Mesenteric fat pad (tissue), 1 donor: ENCODE data around the gene PCYOX1L. TPM values are rescaled to one million over a fixed set of nuclear protein-coding genes. Genes with fewer than 3 reads are reported as not detected.

Source experiments
- DNase-seq: peaks from one replicate; pipeline ENCODE4 v3.0.0-alpha.2; 2020; ENCODE audit warnings: low spot score
- total RNA-seq: library from RNA; stranded (reverse); fragmentation: NEBNext Ultra II Directional; extraction: Animal tissue kit (Norgen Biotek cat#: 25700); gene quantifications from one replicate; pipeline ENCODE4 v1.2.1, GENCODE V29; 2021
- donor health status: DM: yes; HTN: yes; CAD: no.

Gene PCYOX1L
- total RNA-seq, 1 donor from 2014 or later, result 1.9 TPM

DNA sequence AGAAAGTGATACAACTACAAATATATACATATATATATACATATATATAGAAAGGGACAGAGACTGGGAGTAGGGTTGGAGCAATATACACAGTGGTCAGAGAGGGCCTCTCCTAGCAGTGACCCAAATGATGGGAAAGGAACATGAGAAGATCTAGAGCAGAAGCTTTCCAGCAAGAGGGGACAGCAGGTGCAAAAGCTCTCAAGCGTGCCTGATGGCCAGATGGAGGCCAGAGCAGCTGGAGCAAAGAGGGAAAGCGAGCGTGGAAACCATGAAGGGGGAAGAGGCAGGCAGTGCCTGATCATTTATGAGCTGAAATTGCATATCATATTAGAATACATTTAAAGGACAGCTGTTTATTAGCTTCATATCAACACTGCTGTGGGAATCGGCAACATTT lies 20.1 kb upstream of the PCYOX1L start:
- DNase-seq, result no peak

DNA sequence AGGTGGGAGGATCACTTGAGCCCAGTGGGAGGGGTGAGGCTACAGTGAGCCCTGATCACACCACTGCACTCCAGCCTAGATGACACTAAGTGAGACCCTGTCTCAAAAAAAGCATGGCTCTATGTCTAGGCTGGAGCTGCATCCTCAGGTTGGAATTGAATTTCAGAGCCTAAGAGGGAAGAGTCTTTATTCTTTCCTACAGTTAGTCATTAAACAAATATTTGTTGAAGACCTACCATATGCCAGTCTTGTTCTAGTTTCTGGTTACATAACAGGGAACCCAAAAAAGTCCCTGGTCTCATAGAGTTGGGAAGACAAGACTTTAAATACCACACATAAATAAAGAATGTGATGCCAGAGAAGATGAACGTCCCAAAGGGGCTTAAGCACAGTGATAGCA lies 19.5 kb upstream of the PCYOX1L start:
- DNase-seq, result no peak

GRCh38 chr5:149340920-149341319 lies 16.9 kb upstream of the PCYOX1L start:
- DNase-seq, result no peak

DNA sequence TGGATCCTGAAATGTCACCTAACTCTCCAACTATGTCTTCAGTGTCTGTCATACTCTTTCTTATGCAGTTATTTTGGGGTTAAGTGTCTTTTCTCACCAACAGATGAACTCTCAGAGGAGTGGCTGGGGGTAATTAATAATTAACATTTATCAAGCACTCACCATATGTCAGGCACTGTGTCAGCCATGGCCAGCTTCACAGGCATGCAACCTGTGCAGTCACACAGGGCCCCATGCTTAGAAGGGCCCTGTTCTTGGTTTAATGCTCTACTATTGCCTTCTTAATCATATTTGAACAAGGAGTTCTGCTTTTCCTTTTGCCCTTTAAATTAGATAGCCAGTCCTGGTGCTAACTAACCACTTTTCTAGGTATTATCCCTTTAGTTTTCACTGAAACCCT lies 16.0 kb upstream of the PCYOX1L start:
- DNase-seq, result no peak

GRCh38 chr5:149344151-149344550 lies 13.7 kb upstream of the PCYOX1L start:
- no peak for DNase-seq

DNA sequence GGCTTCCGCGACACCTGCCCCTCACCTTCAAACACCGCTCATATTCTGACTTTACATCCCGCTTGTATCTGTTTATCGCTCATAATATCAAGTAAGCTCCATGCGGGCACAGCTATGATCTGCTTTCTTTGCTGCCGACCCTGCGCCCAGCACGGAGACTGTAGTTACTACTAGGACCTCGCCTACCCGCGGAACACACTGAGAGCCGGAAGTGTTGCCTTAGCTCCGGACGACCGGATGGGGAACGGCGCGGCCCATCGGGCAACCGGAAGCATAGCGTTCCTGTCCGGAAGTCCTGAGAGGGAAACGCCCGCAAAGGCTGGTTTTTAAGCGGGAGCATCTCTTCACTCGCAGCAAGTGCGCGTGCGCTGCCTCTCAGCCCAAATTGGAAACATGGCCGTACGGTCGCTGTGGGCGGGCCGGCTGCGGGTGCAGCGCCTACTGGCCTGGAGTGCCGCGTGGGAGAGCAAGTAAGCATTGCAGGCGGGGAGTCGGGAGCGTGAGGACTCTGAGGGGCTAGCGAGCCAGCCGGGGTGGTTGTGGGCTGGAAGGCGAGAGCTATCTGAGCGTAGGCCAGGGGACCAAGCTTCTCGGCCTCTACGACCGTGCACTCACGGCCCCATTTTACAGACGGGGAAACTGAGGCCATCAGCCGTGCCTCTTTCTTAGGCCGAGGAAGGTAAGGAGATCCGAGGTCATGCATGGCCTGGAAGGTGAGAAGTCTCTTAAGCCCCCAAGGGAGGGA lies 12.5 kb upstream of the PCYOX1L start, which contains the start of gene GRPEL2:
GRPEL2 (plus strand) TSS at position 353 of the 745 bp plus-strand sequence; CDS start at position 394, 41 bp downstream.
- peak; percentile 95 for DNase-seq

DNA sequence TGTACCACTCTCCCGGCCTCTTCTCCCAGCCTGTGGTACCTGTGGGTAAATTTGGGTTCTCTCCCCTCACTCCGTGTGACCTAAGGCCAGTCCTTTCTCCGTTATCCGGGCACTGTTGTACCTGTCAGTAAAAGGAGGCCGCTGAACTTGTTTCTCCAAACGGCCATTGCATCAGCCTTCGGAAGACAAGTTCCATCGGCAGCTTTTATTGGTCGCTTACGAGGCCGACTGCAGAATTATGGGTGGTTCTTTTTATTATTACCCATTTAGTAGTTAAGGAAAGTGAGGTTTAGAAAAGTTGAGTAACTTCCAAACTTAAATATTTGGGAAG lies 12.0 kb upstream of the PCYOX1L start:
- DNase-seq, result no peak

GRCh38 chr5:149348518-149348917 lies 9.3 kb upstream of the PCYOX1L start:
- no peak for DNase-seq

- no peak for DNase-seq
Measured at GRCh38 chr5:149349382-149349781, 8.5 kb upstream of the PCYOX1L start.

GRCh38 chr5:149352169-149352568 lies 5.7 kb upstream of the PCYOX1L start:
- no peak for DNase-seq

GRCh38 chr5:149353911-149354310 lies 3.9 kb upstream of the PCYOX1L start:
- no peak for DNase-seq

- no peak for DNase-seq
Measured at GRCh38 chr5:149355688-149356087, 2.2 kb upstream of the PCYOX1L start.

- no peak for DNase-seq
Measured at GRCh38 chr5:149356391-149356790, 1.5 kb upstream of the PCYOX1L start.

DNA sequence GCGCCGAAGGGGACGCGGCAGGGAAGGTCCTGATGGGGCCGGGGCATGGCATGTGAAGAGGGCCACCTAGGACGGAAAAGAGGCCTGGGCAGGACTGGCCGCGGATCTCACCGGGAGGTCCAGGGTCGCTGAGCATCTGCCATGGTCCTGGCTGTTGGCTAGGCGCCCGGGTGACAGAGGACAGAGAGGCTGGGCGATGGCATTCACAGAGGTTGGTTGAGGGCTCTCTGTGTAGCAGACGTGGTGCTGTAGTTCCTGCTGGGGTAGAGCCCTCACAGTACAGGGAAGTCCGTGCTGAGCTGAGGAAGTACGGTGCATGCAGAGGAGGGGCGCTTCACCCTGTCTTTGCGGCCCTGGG lies 427 bp downstream of the PCYOX1L start:
- DNase-seq, result no peak

DNA sequence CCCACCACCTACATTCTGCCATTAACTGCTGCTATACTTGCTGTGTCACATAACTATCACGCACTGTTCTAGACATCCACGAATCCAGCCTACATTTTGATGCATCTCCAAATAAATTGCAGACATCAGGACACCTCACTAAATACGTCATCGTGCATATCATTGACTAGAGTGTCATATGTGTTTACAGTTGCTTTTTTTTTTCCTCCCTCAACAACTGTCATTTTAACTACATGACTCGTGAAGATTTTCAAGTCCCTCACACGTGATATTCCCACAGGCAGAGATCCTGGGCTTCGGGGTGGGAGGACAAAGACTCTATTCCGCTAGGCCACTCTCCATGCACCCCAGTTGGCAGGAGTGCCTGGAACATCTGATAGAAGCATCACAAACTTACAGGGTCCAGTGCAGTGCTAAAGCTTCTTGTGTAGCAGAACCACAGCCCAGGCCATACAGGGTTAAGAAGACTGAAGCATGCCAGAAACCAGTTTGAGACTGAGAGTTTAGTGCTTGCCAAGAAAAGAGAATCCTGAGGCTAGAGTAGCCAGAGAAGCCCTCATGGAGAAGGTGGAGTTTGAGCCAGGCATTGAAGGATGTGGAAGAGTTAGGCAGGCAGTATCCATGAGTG lies 1.1 kb downstream of the PCYOX1L start:
- no peak for DNase-seq

GRCh38 chr5:149360272-149360671 lies 2.4 kb downstream of the PCYOX1L start:
- DNase-seq, result no peak

- DNase-seq, result no peak
Measured at GRCh38 chr5:149362541-149362940, 4.7 kb downstream of the PCYOX1L start.

GRCh38 chr5:149363358-149363757 lies 5.5 kb downstream of the PCYOX1L start:
- DNase-seq, result no peak

- no peak for DNase-seq
Measured at GRCh38 chr5:149363936-149364335, 6.1 kb downstream of the PCYOX1L start.

- no peak for DNase-seq
Measured at GRCh38 chr5:149364719-149365118, 6.9 kb downstream of the PCYOX1L start.

DNA sequence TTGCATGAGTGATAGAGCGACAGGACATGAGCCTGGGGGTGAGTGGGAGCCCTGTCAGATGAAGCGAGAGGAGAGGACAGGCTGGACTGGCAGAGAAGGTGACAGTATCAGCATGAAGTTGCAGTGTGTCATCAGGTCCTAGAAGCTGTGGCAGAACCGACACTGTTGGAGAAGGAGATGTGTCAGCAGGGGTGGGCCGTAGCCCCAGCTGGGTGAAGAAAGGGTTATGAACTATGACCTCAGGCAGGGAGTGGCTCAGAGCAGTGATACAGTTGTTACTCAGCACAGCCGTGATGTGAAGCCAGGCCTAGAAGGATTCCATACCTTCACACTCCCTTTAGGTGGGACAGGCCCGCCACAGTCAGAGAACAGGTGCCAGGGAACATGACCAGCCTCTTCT lies 7.6 kb downstream of the PCYOX1L start:
- no peak for DNase-seq

DNA sequence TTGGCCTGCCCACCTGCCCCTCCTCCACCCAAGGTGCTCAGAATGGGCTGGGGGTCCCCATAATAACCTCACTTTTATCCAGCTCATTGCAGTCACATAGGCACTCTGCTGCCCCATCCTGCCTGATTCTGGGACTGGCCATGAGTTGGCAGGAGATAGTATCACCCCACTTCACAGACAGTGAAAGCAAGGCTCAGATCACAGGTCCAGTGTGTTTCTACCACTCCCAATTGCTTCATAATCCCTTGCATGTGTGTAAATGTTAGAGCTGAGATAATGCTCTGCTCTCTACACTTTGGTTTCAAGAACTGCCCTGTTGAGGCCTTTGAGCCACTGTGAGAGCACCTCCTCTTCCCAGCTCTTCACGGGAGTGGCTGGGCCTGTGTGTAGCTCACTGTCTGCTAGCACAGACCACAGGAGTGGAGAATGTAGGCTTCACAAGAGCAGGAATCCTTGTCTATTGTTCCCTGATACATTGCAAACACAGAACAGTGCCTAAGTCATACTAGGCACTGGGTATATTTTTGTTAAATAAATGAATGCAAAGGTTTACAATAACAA lies 8.4 kb downstream of the PCYOX1L start:
- DNase-seq, result no peak
